Stomach smooth muscle (tissue), 2 donors: ENCODE results near the gene NXF2.
"Not testable (repeated sequence)": the region's sequence is repeated elsewhere in the genome, so short reads cannot be mapped to it uniquely, and the experiment has no call there.

ENCODE experiments used
- H3K27ac ChIP-seq: one replicate; pipeline ENCODE4 v1.7.0; 2013; ENCODE audit warnings: mild to moderate bottlenecking, low read length, inconsistent platforms
- H3K27me3 ChIP-seq, 2 donors: one replicate each; pipeline ENCODE4 v1.7.0; 2013; ENCODE audit warnings: low read length in 2 of 2; ENCODE audit not compliant: insufficient read depth in 2 of 2, control insufficient read depth in 1 of 2
- H3K36me3 ChIP-seq, 2 donors: one replicate each; pipeline ENCODE4 v1.7.0; 2013; ENCODE audit warnings: low read length in 2 of 2; ENCODE audit not compliant: control insufficient read depth in 2 of 2, insufficient read depth in 2 of 2
- H3K4me1 ChIP-seq: one replicate; pipeline ENCODE4 v1.7.0; 2013; ENCODE audit warnings: low read length; ENCODE audit not compliant: control insufficient read depth, insufficient read depth
- H3K4me3 ChIP-seq, 2 donors: one replicate each; pipeline ENCODE4 v1.7.0; 2013; ENCODE audit warnings: low read length in 2 of 2
- H3K9ac ChIP-seq, 2 donors: one replicate each; pipeline ENCODE4 v1.7.0; 2013; ENCODE audit warnings: low read length in 2 of 2, mild to moderate bottlenecking in 1 of 2
- H3K9me3 ChIP-seq, 2 donors: one replicate each; pipeline ENCODE4 v1.7.0; 2013; ENCODE audit warnings: low read length in 2 of 2; ENCODE audit not compliant: control insufficient read depth in 2 of 2
- donor health status: healthy.
- donor health status: Pancreatic carcinoma.

The NXF2 gene

GRCh38 chrX:102246893-102247292 lies at the start of gene NXF2:
Gene NXF2, plus strand, starts transcription at chrX:102247167. Its CDS starts 59,912 bp downstream, at chrX:102307079.
- H3K9ac ChIP-seq, H3K9me3 ChIP-seq, H3K4me1 ChIP-seq, H3K4me3 ChIP-seq, H3K36me3 ChIP-seq, H3K27me3 ChIP-seq, H3K27ac ChIP-seq: not testable (repeated sequence)

GRCh38 chrX:102207940-102208339 lies 39.0 kb upstream of the NXF2 start:
- H3K9me3 ChIP-seq, H3K27me3 ChIP-seq, H3K4me1 ChIP-seq, H3K4me3 ChIP-seq, H3K9ac ChIP-seq, H3K27ac ChIP-seq, H3K36me3 ChIP-seq: not testable (repeated sequence)

- H3K36me3 ChIP-seq, H3K27ac ChIP-seq, H3K27me3 ChIP-seq, H3K4me3 ChIP-seq, H3K4me1 ChIP-seq, H3K9me3 ChIP-seq, H3K9ac ChIP-seq: not testable (repeated sequence)
Observed at GRCh38 chrX:102214986-102215385, 32.0 kb upstream of the NXF2 start, which contains the start of gene TCP11X1. Gene TCP11X1, plus strand, starts transcription at chrX:102215301.

- not testable (repeated sequence) for H3K27me3 ChIP-seq, H3K36me3 ChIP-seq, H3K9ac ChIP-seq, H3K9me3 ChIP-seq, H3K4me1 ChIP-seq, H3K27ac ChIP-seq, H3K4me3 ChIP-seq
Observed at GRCh38 chrX:102216497-102216896, 30.5 kb upstream of the NXF2 start.

- not testable (repeated sequence) for H3K9ac ChIP-seq, H3K36me3 ChIP-seq, H3K4me1 ChIP-seq, H3K27ac ChIP-seq, H3K4me3 ChIP-seq, H3K27me3 ChIP-seq, H3K9me3 ChIP-seq
Observed at GRCh38 chrX:102235678-102236077, 11.3 kb upstream of the NXF2 start.

GRCh38 chrX:102240265-102240664 lies 6.7 kb upstream of the NXF2 start:
- not testable (repeated sequence) for H3K36me3 ChIP-seq, H3K4me3 ChIP-seq, H3K27ac ChIP-seq, H3K4me1 ChIP-seq, H3K9ac ChIP-seq, H3K27me3 ChIP-seq, H3K9me3 ChIP-seq

- not testable (repeated sequence) for H3K9me3 ChIP-seq, H3K27me3 ChIP-seq, H3K27ac ChIP-seq, H3K9ac ChIP-seq, H3K36me3 ChIP-seq, H3K4me3 ChIP-seq, H3K4me1 ChIP-seq
Observed at GRCh38 chrX:102272231-102272630, 25.3 kb downstream of the NXF2 start.

GRCh38 chrX:102338162-102338561 lies 91.2 kb downstream of the NXF2 start:
- Histone ChIP-seq H3K36me3 (no peaks in the 10 kb centered on the region), H3K27me3 (peaks cover 0 to 8% of the 10 kb centered on the region in 2 donors), H3K4me3 (no peak overlapping the region), H3K27ac (no peak overlapping the region), H3K9ac (no peak overlapping the region), H3K4me1 (no peaks in the 10 kb centered on the region), H3K9me3 (no peaks in the 10 kb centered on the region)

GRCh38 chrX:102339312-102340298 lies 92.6 kb downstream of the NXF2 start:
- Histone ChIP-seq H3K4me3 (no peak overlapping the region), H3K4me1 (no peaks in the 10 kb centered on the region), H3K36me3 (no peaks in the 10 kb centered on the region), H3K9me3 (peaks cover 0 to 2% of the 10 kb centered on the region in 2 donors), H3K27ac (no peak overlapping the region), H3K9ac (no peak overlapping the region), H3K27me3 (peaks cover 0 to 8% of the 10 kb centered on the region in 2 donors)

- Histone ChIP-seq H3K9me3 (peaks cover 0 to 2% of the 10 kb centered on the region in 2 donors), H3K27me3 (peaks cover 0 to 8% of the 10 kb centered on the region in 2 donors), H3K36me3 (no peaks in the 10 kb centered on the region), H3K9ac (no peak overlapping the region), H3K4me3 (no peak overlapping the region), H3K27ac (no peak overlapping the region), H3K4me1 (no peaks in the 10 kb centered on the region)
Observed at GRCh38 chrX:102341867-102342266, 94.9 kb downstream of the NXF2 start.

- no peak overlapping the region for H3K4me3 ChIP-seq
Observed at GRCh38 chrX:102345916-102346315, 98.9 kb downstream of the NXF2 start.

More at GRCh38 chrX:102345916-102346315, 98.9 kb downstream of the NXF2 start:
- Histone ChIP-seq H3K4me1 (no peaks in the 10 kb centered on the region), H3K9ac (no peak overlapping the region), H3K27me3 (no peaks in the 10 kb centered on the region), H3K36me3 (no peaks in the 10 kb centered on the region), H3K27ac (no peak overlapping the region), H3K9me3 (peaks cover 0 to 4% of the 10 kb centered on the region in 2 donors)
